ENCODE results near the gene ERGIC1. TPM values are rescaled to one million over a fixed set of nuclear protein-coding genes. Genes with fewer than 3 reads are reported as not detected.

ERGIC1 gene
- total and polyA plus RNA-seq, 12 donors, result 71.9 to 450 (median 248) TPM

DNA sequence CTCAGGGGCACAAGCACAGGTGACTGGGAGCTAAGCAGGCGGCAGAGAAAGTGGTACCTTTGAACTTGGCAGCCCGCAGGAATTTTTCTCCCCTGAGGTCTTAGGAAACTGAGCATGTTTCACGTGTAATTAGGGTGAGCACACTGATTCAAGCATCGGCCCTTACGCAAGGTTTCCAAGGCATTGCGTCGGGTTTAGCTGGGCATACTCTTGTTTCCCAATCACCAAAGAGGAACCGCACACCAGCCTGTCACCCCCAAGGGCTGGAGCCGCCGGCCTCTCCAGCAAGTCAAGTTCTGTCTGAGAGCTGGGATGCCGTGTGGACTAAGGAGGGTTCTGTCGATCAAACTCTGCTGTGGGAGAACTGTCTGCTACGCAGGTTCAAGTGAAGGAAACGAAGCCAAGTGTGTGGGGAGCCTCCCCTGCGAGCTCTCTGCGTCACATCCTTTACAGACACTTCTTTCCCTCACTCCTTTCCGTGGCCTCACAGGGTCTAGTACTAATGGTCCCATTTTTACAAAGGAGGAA, 53.0 kb downstream of the ERGIC1 start:
- Histone ChIP-seq H3K27ac (peak overlapping the region; percentile 12 to 91 (median 76)), H3K4me1 (replicated peaks in 1 of 2) (peaks cover 14 to 36% of the 10 kb centered on the region in 2 donors), H3K9me3 (replicated peaks in 1 of 3) (no peaks in the 10 kb centered on the region), H3K36me3 (replicated peaks in 1 of 2) (peaks cover 0 to 10% of the 10 kb centered on the region in 2 donors), H3K27me3 (no peaks in the 10 kb centered on the region), H3K4me3 (no peak overlapping the region)
- DNase-seq, result peak in 6 of 7 donors; percentile 72 to 90 (median 86)
- intact Hi-C loops (cut with DNase I), result no loop called here
- WGBS, 4 donors, result 47 to 67% (median 55%) methylated on average over 12 to 17 of the region's 17 CpGs
- TF ChIP-seq POLR2A (IDR thresholded peaks at IDR 0.05) (peak; percentile 25 to 34), CTCF (IDR thresholded peaks at IDR 0.05) (no peak)

- WGBS, 4 donors, result 49 to 64% (median 56%) methylated on average over 8 of the region's 8 CpGs
- no peaks in the 10 kb centered on the region for H3K27me3 ChIP-seq
- intact Hi-C loops (cut with DNase I), result no loop called here
- no peak overlapping the region for H3K4me3 ChIP-seq
- H3K27ac ChIP-seq, result peak overlapping the region; percentile 12 to 91 (median 76)
- H3K9me3 ChIP-seq (replicated peaks in 1 of 3), result no peaks in the 10 kb centered on the region
- peaks cover 0 to 10% of the 10 kb centered on the region in 2 donors for H3K36me3 ChIP-seq (replicated peaks in 1 of 2)
- peaks cover 17 to 42% of the 10 kb centered on the region in 2 donors for H3K4me1 ChIP-seq (replicated peaks in 1 of 2)
- TF ChIP-seq POLR2A (IDR thresholded peaks at IDR 0.05) (no peak), CTCF (IDR thresholded peaks at IDR 0.05) (no peak)
- DNase-seq, result peak in 5 of 7 donors; percentile 62 to 87 (median 68)
These were observed 53.6 kb downstream of the ERGIC1 start for GRCh38 chr5:172887692-172888091.

DNA sequence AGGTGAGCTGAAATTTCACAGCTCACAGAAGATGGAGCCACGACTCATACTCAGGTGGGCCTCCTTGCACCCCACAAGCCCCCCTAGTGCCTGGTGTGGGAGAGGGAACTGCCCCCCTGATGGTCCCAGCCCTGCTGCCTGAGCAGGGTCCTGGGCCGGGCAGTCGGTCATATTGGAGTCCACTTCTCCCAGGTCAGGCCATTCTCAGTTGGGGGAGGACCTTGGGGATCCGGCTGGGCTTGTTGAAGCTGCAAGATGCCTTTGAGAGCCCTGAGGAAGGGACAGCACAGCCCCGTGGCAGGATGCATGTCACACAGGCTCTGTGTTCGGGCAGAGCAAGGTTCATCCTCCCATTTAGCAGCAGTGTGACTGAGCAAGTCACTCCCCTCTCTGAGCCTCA, 56.6 kb downstream of the ERGIC1 start:
- Histone ChIP-seq H3K4me1 (replicated peaks in 1 of 2) (peaks cover 19 to 45% of the 10 kb centered on the region in 2 donors), H3K36me3 (replicated peaks in 1 of 2) (peaks cover 0 to 10% of the 10 kb centered on the region in 2 donors), H3K9me3 (replicated peaks in 1 of 3) (no peaks in the 10 kb centered on the region), H3K4me3 (no peak overlapping the region), H3K27ac (peak overlapping the region in 4 of 5 donors; percentile 39 to 87 (median 85)), H3K27me3 (no peaks in the 10 kb centered on the region)
- TF ChIP-seq POLR2A (IDR thresholded peaks at IDR 0.05), result no peak
- TF ChIP-seq CTCF (IDR thresholded peaks at IDR 0.05), result no peak
- DNase-seq, result no peak
- intact Hi-C loops (cut with DNase I), result no loop called here
- WGBS, 4 donors, result 76 to 89% (median 82%) methylated on average over 3 to 6 of the region's 6 CpGs

DNA sequence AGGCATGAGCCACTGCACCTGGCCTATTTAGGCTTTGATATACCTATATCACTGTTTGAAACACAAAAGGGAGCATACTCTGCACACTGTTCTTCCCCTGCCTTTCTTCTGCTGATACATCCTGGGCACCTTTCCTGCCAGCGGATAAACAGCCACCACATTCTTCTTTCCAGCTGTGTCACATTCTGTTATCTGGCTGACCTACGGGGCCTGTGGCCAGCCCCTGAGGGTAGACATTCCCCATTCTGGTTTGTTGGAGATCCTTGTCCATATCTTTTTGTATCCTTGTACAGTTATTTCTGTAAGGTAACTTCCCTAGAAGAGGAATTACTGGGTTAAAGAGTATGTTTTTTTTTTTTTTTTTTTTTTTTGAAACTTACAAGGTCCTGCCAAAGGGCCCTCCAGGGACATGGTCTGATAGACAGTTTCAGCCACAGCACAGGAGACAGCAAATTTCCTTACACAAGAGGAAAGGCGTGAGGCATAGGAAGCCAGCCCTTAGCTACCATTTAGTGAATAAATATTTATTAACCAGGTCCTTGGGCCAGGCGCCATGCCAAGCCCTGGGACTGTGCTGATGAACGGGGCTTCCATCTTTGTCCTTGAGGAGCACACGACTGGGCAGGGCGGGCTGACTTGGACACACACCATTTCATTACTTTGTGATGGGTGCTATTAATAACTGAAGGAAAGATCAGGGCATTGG, 57.8 kb downstream of the ERGIC1 start:
- intact Hi-C loops (cut with DNase I), result no loop called here
- H3K4me3 ChIP-seq, result no peak overlapping the region
- WGBS, 4 donors, result 17 to 37% (median 25%) methylated on average over 4 to 7 of the region's 7 CpGs
- DNase-seq, result peak; percentile 81 to 95 (median 87)
- peaks cover 0 to 10% of the 10 kb centered on the region in 2 donors for H3K36me3 ChIP-seq (replicated peaks in 1 of 2)
- no peak for TF ChIP-seq CTCF (IDR thresholded peaks at IDR 0.05)
- peak in 1 of 2 donors; percentile 9 for TF ChIP-seq POLR2A (IDR thresholded peaks at IDR 0.05)
- H3K4me1 ChIP-seq (replicated peaks in 1 of 2), result peaks cover 28 to 42% of the 10 kb centered on the region in 2 donors
- no peaks in the 10 kb centered on the region for H3K9me3 ChIP-seq (replicated peaks in 1 of 3)
- H3K27me3 ChIP-seq, result no peaks in the 10 kb centered on the region
- peak overlapping the region; percentile 83 to 87 (median 87) for H3K27ac ChIP-seq

Data from adrenal gland (tissue), 12 donors.